Superior temporal gyrus (tissue), 1 donor: ENCODE data around the gene SP3.

ENCODE experiments used
- DNase-seq: peaks from one replicate; pipeline ENCODE4 v3.0.0-alpha.2; 2016; ENCODE audit errors: extremely low spot score

Gene SP3

GRCh38 chr2:173943738-173944137 is 21.4 kb downstream of the SP3 start:
- no peak for DNase-seq

GRCh38 chr2:173942861-173943523 is 22.2 kb downstream of the SP3 start:
- DNase-seq: no peak

GRCh38 chr2:173941567-173941966 is 23.6 kb downstream of the SP3 start:
- DNase-seq: no peak

GRCh38 chr2:173940208-173941020 is 24.8 kb downstream of the SP3 start:
- DNase-seq: no peak

- DNase-seq: no peak
These were observed 26.3 kb downstream of the SP3 start for GRCh38 chr2:173938700-173939384.

- no peak for DNase-seq
These were observed 29.9 kb downstream of the SP3 start for GRCh38 chr2:173935305-173935704.

GRCh38 chr2:173934895-173935294 is 30.3 kb downstream of the SP3 start:
- no peak for DNase-seq

- DNase-seq: no peak
These were observed 33.4 kb downstream of the SP3 start for GRCh38 chr2:173931751-173932150.

- DNase-seq: no peak
These were observed 35.7 kb downstream of the SP3 start for GRCh38 chr2:173929441-173929840.

- no peak for DNase-seq
These were observed 38.3 kb downstream of the SP3 start for GRCh38 chr2:173926875-173927274.

- no peak for DNase-seq
These were observed 40.9 kb downstream of the SP3 start for GRCh38 chr2:173924285-173924684.

- no peak for DNase-seq
These were observed 42.4 kb downstream of the SP3 start for GRCh38 chr2:173922760-173923159.

GRCh38 chr2:173922068-173922467 is 43.1 kb downstream of the SP3 start:
- DNase-seq: no peak

GRCh38 chr2:173914055-173914927 is 50.9 kb downstream of the SP3 start:
- DNase-seq: no peak

GRCh38 chr2:173909846-173910245 is 55.3 kb downstream of the SP3 start:
- no peak for DNase-seq

- DNase-seq: no peak
These were observed 58.5 kb downstream of the SP3 start for GRCh38 chr2:173906626-173907025.

GRCh38 chr2:173903601-173904394 is 61.4 kb downstream of the SP3 start:
- no peak for DNase-seq

- no peak for DNase-seq
These were observed 66.2 kb downstream of the SP3 start for GRCh38 chr2:173898996-173899395.

- no peak for DNase-seq
These were observed 67.0 kb downstream of the SP3 start for GRCh38 chr2:173898178-173898668.

GRCh38 chr2:173896755-173897154 is 68.4 kb downstream of the SP3 start:
- no peak for DNase-seq

- DNase-seq: no peak
These were observed 72.8 kb downstream of the SP3 start for GRCh38 chr2:173892341-173892740.
